ENCODE data around the gene DHFR2. TPM values are rescaled to one million over a fixed set of nuclear protein-coding genes. Genes with fewer than 3 reads are reported as not detected.

The DHFR2 gene
- total and polyA plus RNA-seq, 9 of the 15 experiments (the other 6 are each of a cell fraction or from before 2014, with no cell fraction given), result 0.64 to 1.7 (median 1.4) TPM

DNA sequence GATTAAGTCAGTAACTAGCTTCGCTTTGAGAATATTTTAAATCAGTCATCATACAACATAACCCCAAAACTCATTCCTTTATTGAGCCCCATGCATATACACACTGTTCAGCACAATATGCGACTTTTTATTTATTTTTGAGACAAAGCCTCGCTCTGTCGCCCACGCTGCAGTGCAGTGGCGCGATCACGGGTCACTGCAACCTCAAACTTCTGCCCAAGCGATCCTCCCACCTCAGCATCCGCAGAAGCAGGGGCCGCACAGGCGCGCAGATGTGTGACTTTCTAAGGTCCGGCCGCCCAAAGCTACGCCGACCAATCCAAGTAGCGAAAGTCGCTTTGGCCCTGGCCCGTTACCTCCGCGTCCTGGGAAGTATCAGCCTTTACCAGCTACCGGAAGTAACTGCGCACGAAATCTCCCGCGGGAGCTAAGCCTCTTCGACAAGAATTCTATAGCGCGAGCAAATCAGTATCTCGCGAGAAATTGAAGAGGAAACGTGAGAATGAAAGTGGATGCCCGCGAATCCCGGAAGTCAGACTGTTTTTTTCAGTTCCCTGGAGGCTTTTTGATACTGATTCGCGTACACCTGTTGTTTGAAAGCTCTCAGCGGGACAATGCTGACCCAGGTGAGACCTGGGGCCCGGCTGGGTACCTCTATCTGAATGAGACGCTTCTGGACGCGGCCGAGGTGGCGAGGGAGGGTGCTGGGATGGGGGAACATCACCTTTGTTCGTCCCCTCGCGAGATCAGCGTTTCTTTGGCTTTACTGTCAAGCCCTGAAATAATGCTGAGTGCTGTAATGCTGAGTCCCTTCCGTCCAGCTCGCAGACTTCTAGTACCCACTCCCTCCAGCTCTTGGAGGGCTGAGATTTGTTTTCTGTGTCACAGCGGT, at the start of gene DHFR2, which contains the start of gene NSUN3 (continued):
- TF ChIP-seq, protein P1, sequence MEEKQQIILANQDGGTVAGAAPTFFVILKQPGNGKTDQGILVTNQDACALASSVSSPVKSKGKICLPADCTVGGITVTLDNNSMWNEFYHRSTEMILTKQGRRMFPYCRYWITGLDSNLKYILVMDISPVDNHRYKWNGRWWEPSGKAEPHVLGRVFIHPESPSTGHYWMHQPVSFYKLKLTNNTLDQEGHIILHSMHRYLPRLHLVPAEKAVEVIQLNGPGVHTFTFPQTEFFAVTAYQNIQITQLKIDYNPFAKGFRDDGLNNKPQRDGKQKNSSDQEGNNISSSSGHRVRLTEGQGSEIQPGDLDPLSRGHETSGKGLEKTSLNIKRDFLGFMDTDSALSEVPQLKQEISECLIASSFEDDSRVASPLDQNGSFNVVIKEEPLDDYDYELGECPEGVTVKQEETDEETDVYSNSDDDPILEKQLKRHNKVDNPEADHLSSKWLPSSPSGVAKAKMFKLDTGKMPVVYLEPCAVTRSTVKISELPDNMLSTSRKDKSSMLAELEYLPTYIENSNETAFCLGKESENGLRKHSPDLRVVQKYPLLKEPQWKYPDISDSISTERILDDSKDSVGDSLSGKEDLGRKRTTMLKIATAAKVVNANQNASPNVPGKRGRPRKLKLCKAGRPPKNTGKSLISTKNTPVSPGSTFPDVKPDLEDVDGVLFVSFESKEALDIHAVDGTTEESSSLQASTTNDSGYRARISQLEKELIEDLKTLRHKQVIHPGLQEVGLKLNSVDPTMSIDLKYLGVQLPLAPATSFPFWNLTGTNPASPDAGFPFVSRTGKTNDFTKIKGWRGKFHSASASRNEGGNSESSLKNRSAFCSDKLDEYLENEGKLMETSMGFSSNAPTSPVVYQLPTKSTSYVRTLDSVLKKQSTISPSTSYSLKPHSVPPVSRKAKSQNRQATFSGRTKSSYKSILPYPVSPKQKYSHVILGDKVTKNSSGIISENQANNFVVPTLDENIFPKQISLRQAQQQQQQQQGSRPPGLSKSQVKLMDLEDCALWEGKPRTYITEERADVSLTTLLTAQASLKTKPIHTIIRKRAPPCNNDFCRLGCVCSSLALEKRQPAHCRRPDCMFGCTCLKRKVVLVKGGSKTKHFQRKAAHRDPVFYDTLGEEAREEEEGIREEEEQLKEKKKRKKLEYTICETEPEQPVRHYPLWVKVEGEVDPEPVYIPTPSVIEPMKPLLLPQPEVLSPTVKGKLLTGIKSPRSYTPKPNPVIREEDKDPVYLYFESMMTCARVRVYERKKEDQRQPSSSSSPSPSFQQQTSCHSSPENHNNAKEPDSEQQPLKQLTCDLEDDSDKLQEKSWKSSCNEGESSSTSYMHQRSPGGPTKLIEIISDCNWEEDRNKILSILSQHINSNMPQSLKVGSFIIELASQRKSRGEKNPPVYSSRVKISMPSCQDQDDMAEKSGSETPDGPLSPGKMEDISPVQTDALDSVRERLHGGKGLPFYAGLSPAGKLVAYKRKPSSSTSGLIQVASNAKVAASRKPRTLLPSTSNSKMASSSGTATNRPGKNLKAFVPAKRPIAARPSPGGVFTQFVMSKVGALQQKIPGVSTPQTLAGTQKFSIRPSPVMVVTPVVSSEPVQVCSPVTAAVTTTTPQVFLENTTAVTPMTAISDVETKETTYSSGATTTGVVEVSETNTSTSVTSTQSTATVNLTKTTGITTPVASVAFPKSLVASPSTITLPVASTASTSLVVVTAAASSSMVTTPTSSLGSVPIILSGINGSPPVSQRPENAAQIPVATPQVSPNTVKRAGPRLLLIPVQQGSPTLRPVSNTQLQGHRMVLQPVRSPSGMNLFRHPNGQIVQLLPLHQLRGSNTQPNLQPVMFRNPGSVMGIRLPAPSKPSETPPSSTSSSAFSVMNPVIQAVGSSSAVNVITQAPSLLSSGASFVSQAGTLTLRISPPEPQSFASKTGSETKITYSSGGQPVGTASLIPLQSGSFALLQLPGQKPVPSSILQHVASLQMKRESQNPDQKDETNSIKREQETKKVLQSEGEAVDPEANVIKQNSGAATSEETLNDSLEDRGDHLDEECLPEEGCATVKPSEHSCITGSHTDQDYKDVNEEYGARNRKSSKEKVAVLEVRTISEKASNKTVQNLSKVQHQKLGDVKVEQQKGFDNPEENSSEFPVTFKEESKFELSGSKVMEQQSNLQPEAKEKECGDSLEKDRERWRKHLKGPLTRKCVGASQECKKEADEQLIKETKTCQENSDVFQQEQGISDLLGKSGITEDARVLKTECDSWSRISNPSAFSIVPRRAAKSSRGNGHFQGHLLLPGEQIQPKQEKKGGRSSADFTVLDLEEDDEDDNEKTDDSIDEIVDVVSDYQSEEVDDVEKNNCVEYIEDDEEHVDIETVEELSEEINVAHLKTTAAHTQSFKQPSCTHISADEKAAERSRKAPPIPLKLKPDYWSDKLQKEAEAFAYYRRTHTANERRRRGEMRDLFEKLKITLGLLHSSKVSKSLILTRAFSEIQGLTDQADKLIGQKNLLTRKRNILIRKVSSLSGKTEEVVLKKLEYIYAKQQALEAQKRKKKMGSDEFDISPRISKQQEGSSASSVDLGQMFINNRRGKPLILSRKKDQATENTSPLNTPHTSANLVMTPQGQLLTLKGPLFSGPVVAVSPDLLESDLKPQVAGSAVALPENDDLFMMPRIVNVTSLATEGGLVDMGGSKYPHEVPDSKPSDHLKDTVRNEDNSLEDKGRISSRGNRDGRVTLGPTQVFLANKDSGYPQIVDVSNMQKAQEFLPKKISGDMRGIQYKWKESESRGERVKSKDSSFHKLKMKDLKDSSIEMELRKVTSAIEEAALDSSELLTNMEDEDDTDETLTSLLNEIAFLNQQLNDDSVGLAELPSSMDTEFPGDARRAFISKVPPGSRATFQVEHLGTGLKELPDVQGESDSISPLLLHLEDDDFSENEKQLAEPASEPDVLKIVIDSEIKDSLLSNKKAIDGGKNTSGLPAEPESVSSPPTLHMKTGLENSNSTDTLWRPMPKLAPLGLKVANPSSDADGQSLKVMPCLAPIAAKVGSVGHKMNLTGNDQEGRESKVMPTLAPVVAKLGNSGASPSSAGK (IDR thresholded peaks at IDR 0.05), result peak; percentile 52; the same call in 1 of the 2 replicates
- no peak for TF ChIP-seq GABPB2 (CRISPR knock-in tag; conservative IDR thresholded peaks at IDR 0.05)
- TF ChIP-seq SLC30A9 (CRISPR knock-in tag; IDR thresholded peaks at IDR 0.05), result no peak
- TF ChIP-seq, protein P2, sequence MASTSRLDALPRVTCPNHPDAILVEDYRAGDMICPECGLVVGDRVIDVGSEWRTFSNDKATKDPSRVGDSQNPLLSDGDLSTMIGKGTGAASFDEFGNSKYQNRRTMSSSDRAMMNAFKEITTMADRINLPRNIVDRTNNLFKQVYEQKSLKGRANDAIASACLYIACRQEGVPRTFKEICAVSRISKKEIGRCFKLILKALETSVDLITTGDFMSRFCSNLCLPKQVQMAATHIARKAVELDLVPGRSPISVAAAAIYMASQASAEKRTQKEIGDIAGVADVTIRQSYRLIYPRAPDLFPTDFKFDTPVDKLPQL (IDR thresholded peaks at IDR 0.05; ENCODE audit: extremely low read depth, insufficient read length), result no peak
- TF ChIP-seq NCOA4 (IDR thresholded peaks at IDR 0.05; ENCODE audit: partially characterized antibody), result no peak
- TF ChIP-seq CTBP1 (IDR thresholded peaks at IDR 0.05; ENCODE audit: borderline replicate concordance), result peak; percentile 70; the same call in 1 of the 2 replicates
- TF ChIP-seq, protein P3, sequence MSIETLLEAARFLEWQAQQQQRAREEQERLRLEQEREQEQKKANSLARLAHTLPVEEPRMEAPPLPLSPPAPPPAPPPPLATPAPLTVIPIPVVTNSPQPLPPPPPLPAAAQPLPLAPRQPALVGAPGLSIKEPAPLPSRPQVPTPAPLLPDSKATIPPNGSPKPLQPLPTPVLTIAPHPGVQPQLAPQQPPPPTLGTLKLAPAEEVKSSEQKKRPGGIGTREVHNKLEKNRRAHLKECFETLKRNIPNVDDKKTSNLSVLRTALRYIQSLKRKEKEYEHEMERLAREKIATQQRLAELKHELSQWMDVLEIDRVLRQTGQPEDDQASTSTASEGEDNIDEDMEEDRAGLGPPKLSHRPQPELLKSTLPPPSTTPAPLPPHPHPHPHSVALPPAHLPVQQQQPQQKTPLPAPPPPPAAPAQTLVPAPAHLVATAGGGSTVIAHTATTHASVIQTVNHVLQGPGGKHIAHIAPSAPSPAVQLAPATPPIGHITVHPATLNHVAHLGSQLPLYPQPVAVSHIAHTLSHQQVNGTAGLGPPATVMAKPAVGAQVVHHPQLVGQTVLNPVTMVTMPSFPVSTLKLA (conservative IDR thresholded peaks at IDR 0.05), result peak in 1 of 2 experiments; percentile 68; a peak in 2 of 4 replicates
- no peak for TF ChIP-seq RBM22 (IDR thresholded peaks at IDR 0.05; ENCODE audit: low read depth, low read length, poor library complexity, severe bottlenecking)
- TF ChIP-seq SMC3 (conservative IDR thresholded peaks at IDR 0.05; ENCODE audit: insufficient read depth, low read depth, low read length), result no peak
- TF ChIP-seq, protein P4, sequence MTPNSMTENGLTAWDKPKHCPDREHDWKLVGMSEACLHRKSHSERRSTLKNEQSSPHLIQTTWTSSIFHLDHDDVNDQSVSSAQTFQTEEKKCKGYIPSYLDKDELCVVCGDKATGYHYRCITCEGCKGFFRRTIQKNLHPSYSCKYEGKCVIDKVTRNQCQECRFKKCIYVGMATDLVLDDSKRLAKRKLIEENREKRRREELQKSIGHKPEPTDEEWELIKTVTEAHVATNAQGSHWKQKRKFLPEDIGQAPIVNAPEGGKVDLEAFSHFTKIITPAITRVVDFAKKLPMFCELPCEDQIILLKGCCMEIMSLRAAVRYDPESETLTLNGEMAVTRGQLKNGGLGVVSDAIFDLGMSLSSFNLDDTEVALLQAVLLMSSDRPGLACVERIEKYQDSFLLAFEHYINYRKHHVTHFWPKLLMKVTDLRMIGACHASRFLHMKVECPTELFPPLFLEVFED (CRISPR knock-in tag; conservative IDR thresholded peaks at IDR 0.05), result no peak

Data from K562 (cell line).